Fibroblast of gingiva (primary cell): ENCODE data around the gene EYS.
"Not testable (repeated sequence)": the region's sequence is repeated elsewhere in the genome, so short reads cannot be mapped to it uniquely, and the experiment has no call there.

ENCODE experiments used
- DNase-seq: peaks from one replicate; pipeline ENCODE4 v3.0.0-alpha.2; 2011; ENCODE audit warnings: low read depth

Gene EYS

GRCh38 chr6:63819831-63820230, 1887.2 kb downstream of the EYS start:
- peak; percentile 42 for DNase-seq

GRCh38 chr6:63817492-63818050, 1889.5 kb downstream of the EYS start:
- DNase-seq = no peak

GRCh38 chr6:63816982-63817436, 1890.0 kb downstream of the EYS start:
- DNase-seq = no peak

- no peak for DNase-seq
Observed at GRCh38 chr6:63816401-63816981, 1890.5 kb downstream of the EYS start.

GRCh38 chr6:63814459-63814858, 1892.6 kb downstream of the EYS start:
- no peak for DNase-seq

GRCh38 chr6:63813566-63814120, 1893.4 kb downstream of the EYS start:
- DNase-seq = no peak

GRCh38 chr6:63808576-63808975, 1898.5 kb downstream of the EYS start:
- DNase-seq = no peak

GRCh38 chr6:63807056-63807455, 1900.0 kb downstream of the EYS start:
- DNase-seq = no peak

- DNase-seq = no peak
Observed at GRCh38 chr6:63806573-63806913, 1900.5 kb downstream of the EYS start.

- DNase-seq = peak; percentile 80
Observed at GRCh38 chr6:63805808-63806572, 1901.0 kb downstream of the EYS start.

- DNase-seq = no peak
Observed at GRCh38 chr6:63805345-63805744, 1901.7 kb downstream of the EYS start.

GRCh38 chr6:63804381-63804956, 1902.6 kb downstream of the EYS start:
- DNase-seq = peak; percentile 65

GRCh38 chr6:63803371-63803770, 1903.7 kb downstream of the EYS start:
- no peak for DNase-seq

- peak; percentile 14 for DNase-seq
Observed at GRCh38 chr6:63802606-63803206, 1904.3 kb downstream of the EYS start.

- DNase-seq = not testable (repeated sequence)
Observed at GRCh38 chr6:63800386-63800785, 1906.6 kb downstream of the EYS start.

- no peak for DNase-seq
Observed at GRCh38 chr6:63799813-63800212, 1907.2 kb downstream of the EYS start.

GRCh38 chr6:63799313-63799712, 1907.7 kb downstream of the EYS start:
- DNase-seq = no peak

GRCh38 chr6:63798378-63798777, 1908.6 kb downstream of the EYS start:
- DNase-seq = no peak

- no peak for DNase-seq
Observed at GRCh38 chr6:63797721-63798120, 1909.3 kb downstream of the EYS start.

GRCh38 chr6:63795826-63796225, 1911.2 kb downstream of the EYS start:
- DNase-seq = no peak

- DNase-seq = no peak
Observed at GRCh38 chr6:63795006-63795405, 1912.0 kb downstream of the EYS start.

GRCh38 chr6:63793465-63794137, 1913.4 kb downstream of the EYS start:
- DNase-seq = no peak
